ENCODE results near the gene DNAJC4. TPM values are rescaled to one million over a fixed set of nuclear protein-coding genes. Genes with fewer than 3 reads are reported as not detected.

DNAJC4 gene
- polyA plus RNA-seq, 2 donors = 31.2 to 53.7 TPM

GRCh38 chr11:64268025-64268892 lies 37.9 kb downstream of the DNAJC4 start:
- WGBS, 2 donors = 34 to 37% methylated on average over 23 of the region's 23 CpGs
- Histone ChIP-seq H3K27ac (ENCODE audit: low read depth in 2 of 2, low read length in 1 of 2) (peak overlapping the region; percentile 96), H3K9me3 (ENCODE audit: control insufficient read depth in 2 of 2, insufficient read depth in 1 of 2, low read depth in 1 of 2, low read length in 1 of 2) (no peaks in the 10 kb centered on the region), H3K36me3 (ENCODE audit: control insufficient read depth in 2 of 2, insufficient read depth in 2 of 2, low read length in 1 of 2) (peaks cover 5 to 30% of the 10 kb centered on the region in 2 donors), H3K27me3 (ENCODE audit: control insufficient read depth in 1 of 2, insufficient read depth in 2 of 2, low read length in 2 of 2) (no peaks in the 10 kb centered on the region), H3K4me1 (ENCODE audit: control insufficient read depth in 2 of 2, insufficient read depth in 2 of 2, low read length in 1 of 2) (peaks cover 4 to 20% of the 10 kb centered on the region in 2 donors), H3K4me3 (ENCODE audit: low read depth in 1 of 2, low read length in 2 of 2) (peak overlapping the region; percentile 57 to 58)

GRCh38 chr11:64268893-64269539 lies 38.7 kb downstream of the DNAJC4 start:
- H3K4me1 ChIP-seq (ENCODE audit: control insufficient read depth in 2 of 2, insufficient read depth in 2 of 2, low read length in 1 of 2) = peaks cover 4 to 20% of the 10 kb centered on the region in 2 donors
- H3K36me3 ChIP-seq (ENCODE audit: control insufficient read depth in 2 of 2, insufficient read depth in 2 of 2, low read length in 1 of 2) = peaks cover 5 to 22% of the 10 kb centered on the region in 2 donors
- H3K27ac ChIP-seq (ENCODE audit: low read depth in 2 of 2, low read length in 1 of 2) = peak overlapping the region; percentile 96
- WGBS, 2 donors = 1 to 2% methylated on average over 33 to 34 of the region's 34 CpGs
- peak overlapping the region; percentile 57 to 58 for H3K4me3 ChIP-seq (ENCODE audit: low read depth in 1 of 2, low read length in 2 of 2)
- no peaks in the 10 kb centered on the region for H3K27me3 ChIP-seq (ENCODE audit: control insufficient read depth in 1 of 2, insufficient read depth in 2 of 2, low read length in 2 of 2)
- H3K9me3 ChIP-seq (ENCODE audit: control insufficient read depth in 2 of 2, insufficient read depth in 1 of 2, low read depth in 1 of 2, low read length in 1 of 2) = no peaks in the 10 kb centered on the region

- peak overlapping the region; percentile 96 for H3K27ac ChIP-seq (ENCODE audit: low read depth in 2 of 2, low read length in 1 of 2)
- H3K4me3 ChIP-seq (ENCODE audit: low read depth in 1 of 2, low read length in 2 of 2) = peak overlapping the region; percentile 57 to 58
- H3K9me3 ChIP-seq (ENCODE audit: control insufficient read depth in 2 of 2, insufficient read depth in 1 of 2, low read depth in 1 of 2, low read length in 1 of 2) = no peaks in the 10 kb centered on the region
- H3K4me1 ChIP-seq (ENCODE audit: control insufficient read depth in 2 of 2, insufficient read depth in 2 of 2, low read length in 1 of 2) = peaks cover 4 to 20% of the 10 kb centered on the region in 2 donors
- no peaks in the 10 kb centered on the region for H3K27me3 ChIP-seq (ENCODE audit: control insufficient read depth in 1 of 2, insufficient read depth in 2 of 2, low read length in 2 of 2)
- H3K36me3 ChIP-seq (ENCODE audit: control insufficient read depth in 2 of 2, insufficient read depth in 2 of 2, low read length in 1 of 2) = peaks cover 0 to 20% of the 10 kb centered on the region in 2 donors
- WGBS, 2 donors = 0% methylated on average over 52 to 58 of the region's 58 CpGs
These were observed 39.3 kb downstream of the DNAJC4 start for GRCh38 chr11:64269540-64270220.

GRCh38 chr11:64275031-64275800 lies 44.9 kb downstream of the DNAJC4 start:
- Histone ChIP-seq H3K27me3 (ENCODE audit: control insufficient read depth in 1 of 2, insufficient read depth in 2 of 2, low read length in 2 of 2) (no peaks in the 10 kb centered on the region), H3K36me3 (ENCODE audit: control insufficient read depth in 2 of 2, insufficient read depth in 2 of 2, low read length in 1 of 2) (peaks cover 0 to 13% of the 10 kb centered on the region in 2 donors), H3K9me3 (ENCODE audit: control insufficient read depth in 2 of 2, insufficient read depth in 1 of 2, low read depth in 1 of 2, low read length in 1 of 2) (no peaks in the 10 kb centered on the region), H3K27ac (ENCODE audit: low read depth in 2 of 2, low read length in 1 of 2) (peak overlapping the region; percentile 48 to 85), H3K4me1 (ENCODE audit: control insufficient read depth in 2 of 2, insufficient read depth in 2 of 2, low read length in 1 of 2) (peaks cover 0 to 9% of the 10 kb centered on the region in 2 donors), H3K4me3 (ENCODE audit: low read depth in 1 of 2, low read length in 2 of 2) (no peak overlapping the region)
- WGBS, 2 donors = 90 to 91% methylated on average over 15 of the region's 15 CpGs

- Histone ChIP-seq H3K27ac (ENCODE audit: low read depth in 2 of 2, low read length in 1 of 2) (peak overlapping the region; percentile 48 to 85), H3K4me1 (ENCODE audit: control insufficient read depth in 2 of 2, insufficient read depth in 2 of 2, low read length in 1 of 2) (peaks cover 0 to 9% of the 10 kb centered on the region in 2 donors), H3K9me3 (ENCODE audit: control insufficient read depth in 2 of 2, insufficient read depth in 1 of 2, low read depth in 1 of 2, low read length in 1 of 2) (no peaks in the 10 kb centered on the region), H3K36me3 (ENCODE audit: control insufficient read depth in 2 of 2, insufficient read depth in 2 of 2, low read length in 1 of 2) (peaks cover 0 to 13% of the 10 kb centered on the region in 2 donors), H3K4me3 (ENCODE audit: low read depth in 1 of 2, low read length in 2 of 2) (no peak overlapping the region), H3K27me3 (ENCODE audit: control insufficient read depth in 1 of 2, insufficient read depth in 2 of 2, low read length in 2 of 2) (no peaks in the 10 kb centered on the region)
- 66 to 80% methylated on average over 2 of the region's 2 CpGs for WGBS, 2 donors
These were observed 45.5 kb downstream of the DNAJC4 start for GRCh38 chr11:64275841-64276240.

GRCh38 chr11:64276653-64277431 lies 46.5 kb downstream of the DNAJC4 start:
- peaks cover 0 to 14% of the 10 kb centered on the region in 2 donors for H3K36me3 ChIP-seq (ENCODE audit: control insufficient read depth in 2 of 2, insufficient read depth in 2 of 2, low read length in 1 of 2)
- H3K27me3 ChIP-seq (ENCODE audit: control insufficient read depth in 1 of 2, insufficient read depth in 2 of 2, low read length in 2 of 2) = no peaks in the 10 kb centered on the region
- peak overlapping the region; percentile 50 to 52 for H3K27ac ChIP-seq (ENCODE audit: low read depth in 2 of 2, low read length in 1 of 2)
- WGBS, 2 donors = 58 to 68% methylated on average over 17 of the region's 17 CpGs
- H3K4me3 ChIP-seq (ENCODE audit: low read depth in 1 of 2, low read length in 2 of 2) = no peak overlapping the region
- H3K9me3 ChIP-seq (ENCODE audit: control insufficient read depth in 2 of 2, insufficient read depth in 1 of 2, low read depth in 1 of 2, low read length in 1 of 2) = no peaks in the 10 kb centered on the region
- H3K4me1 ChIP-seq (ENCODE audit: control insufficient read depth in 2 of 2, insufficient read depth in 2 of 2, low read length in 1 of 2) = peaks cover 0 to 9% of the 10 kb centered on the region in 2 donors

- no peaks in the 10 kb centered on the region for H3K27me3 ChIP-seq (ENCODE audit: control insufficient read depth in 1 of 2, insufficient read depth in 2 of 2, low read length in 2 of 2)
- no peak overlapping the region for H3K4me3 ChIP-seq (ENCODE audit: low read depth in 1 of 2, low read length in 2 of 2)
- no peak overlapping the region for H3K27ac ChIP-seq (ENCODE audit: low read depth in 2 of 2, low read length in 1 of 2)
- H3K9me3 ChIP-seq (ENCODE audit: control insufficient read depth in 2 of 2, insufficient read depth in 1 of 2, low read depth in 1 of 2, low read length in 1 of 2) = no peaks in the 10 kb centered on the region
- WGBS, 2 donors = 85 to 88% methylated on average over 8 of the region's 8 CpGs
- peaks cover 0 to 17% of the 10 kb centered on the region in 2 donors for H3K36me3 ChIP-seq (ENCODE audit: control insufficient read depth in 2 of 2, insufficient read depth in 2 of 2, low read length in 1 of 2)
- H3K4me1 ChIP-seq (ENCODE audit: control insufficient read depth in 2 of 2, insufficient read depth in 2 of 2, low read length in 1 of 2) = peaks cover 0 to 17% of the 10 kb centered on the region in 2 donors
These were observed 48.3 kb downstream of the DNAJC4 start for GRCh38 chr11:64278576-64279190.

GRCh38 chr11:64281957-64282770 lies 51.8 kb downstream of the DNAJC4 start:
- Histone ChIP-seq H3K9me3 (ENCODE audit: control insufficient read depth in 2 of 2, insufficient read depth in 1 of 2, low read depth in 1 of 2, low read length in 1 of 2) (no peaks in the 10 kb centered on the region), H3K4me3 (ENCODE audit: low read depth in 1 of 2, low read length in 2 of 2) (no peak overlapping the region), H3K27ac (ENCODE audit: low read depth in 2 of 2, low read length in 1 of 2) (no peak overlapping the region), H3K4me1 (ENCODE audit: control insufficient read depth in 2 of 2, insufficient read depth in 2 of 2, low read length in 1 of 2) (peaks cover 6 to 24% of the 10 kb centered on the region in 2 donors), H3K36me3 (ENCODE audit: control insufficient read depth in 2 of 2, insufficient read depth in 2 of 2, low read length in 1 of 2) (peaks cover 0 to 10% of the 10 kb centered on the region in 2 donors), H3K27me3 (ENCODE audit: control insufficient read depth in 1 of 2, insufficient read depth in 2 of 2, low read length in 2 of 2) (no peaks in the 10 kb centered on the region)
- 94 to 95% methylated on average over 22 of the region's 22 CpGs for WGBS, 2 donors
